GM19351 (cell line): Measurements from ENCODE around the gene TSPAN9.

Experiments used
- ATAC-seq: cut with Tn5 transposase; IDR thresholded peaks from one replicate; pipeline ENCODE4 v1.9.1; 2021; ENCODE audit warnings: mild to moderate bottlenecking, moderate library complexity; ENCODE audit not compliant: unreplicated experiment

The TSPAN9 gene

DNA sequence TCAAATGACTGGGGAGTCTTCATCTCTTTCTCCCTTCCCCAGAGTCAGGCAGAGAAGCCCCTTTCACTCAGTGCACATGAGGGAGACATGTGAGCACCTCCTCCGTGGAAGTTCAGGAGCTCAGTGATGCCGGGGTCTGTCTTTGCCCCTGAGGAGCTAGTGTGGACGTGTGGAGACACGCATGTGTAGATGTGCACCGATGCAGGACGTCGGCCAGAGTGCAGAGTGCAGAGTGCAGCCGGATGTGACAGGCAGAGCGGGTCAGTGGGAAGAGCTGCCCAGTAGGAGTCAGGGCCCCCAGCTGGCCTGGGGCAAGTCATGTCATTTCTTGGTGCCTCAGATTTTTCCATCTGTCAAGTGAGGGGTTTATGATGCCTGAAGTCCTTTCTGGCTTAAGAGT lies 20.7 kb downstream of the TSPAN9 start:
- no peak for ATAC-seq

GRCh38 chr12:3098436-3098835 lies 21.3 kb downstream of the TSPAN9 start:
- ATAC-seq = no peak

GRCh38 chr12:3099146-3099545 lies 22.0 kb downstream of the TSPAN9 start:
- ATAC-seq = no peak

DNA sequence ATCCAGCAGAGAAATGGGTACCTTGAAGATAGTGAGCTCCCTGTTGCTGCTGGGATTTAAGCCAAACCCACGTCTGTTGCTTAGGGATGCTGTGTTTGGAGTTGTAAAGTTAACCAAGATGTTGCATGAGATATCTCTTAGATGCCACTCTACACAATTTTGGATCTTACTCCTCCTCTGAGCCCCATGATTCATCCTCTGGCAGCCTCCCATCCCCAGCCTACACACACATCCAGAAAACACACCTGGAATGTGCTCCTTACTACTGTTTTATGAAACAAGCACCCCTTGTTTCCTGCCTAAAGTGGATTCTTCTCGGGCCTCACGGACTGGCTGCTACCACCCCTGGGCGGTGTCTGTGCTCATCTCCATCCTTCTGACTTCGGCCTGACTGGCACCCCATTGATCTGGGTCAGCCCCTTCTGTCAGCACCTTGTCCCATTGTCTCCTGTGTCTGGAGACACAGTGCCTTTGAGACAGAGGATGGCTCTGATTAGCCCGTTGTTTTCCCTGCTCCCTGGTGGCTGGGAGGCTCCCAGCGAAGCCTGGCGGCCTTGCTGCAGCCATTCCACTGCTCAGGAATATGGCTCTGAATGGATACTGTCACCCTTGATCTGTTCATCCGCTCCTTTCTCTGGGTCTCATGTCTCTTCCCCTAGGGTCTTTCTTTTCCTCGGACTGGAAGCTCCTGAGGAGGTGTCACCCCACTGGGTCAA lies 24.3 kb downstream of the TSPAN9 start:
- ATAC-seq = no peak

DNA sequence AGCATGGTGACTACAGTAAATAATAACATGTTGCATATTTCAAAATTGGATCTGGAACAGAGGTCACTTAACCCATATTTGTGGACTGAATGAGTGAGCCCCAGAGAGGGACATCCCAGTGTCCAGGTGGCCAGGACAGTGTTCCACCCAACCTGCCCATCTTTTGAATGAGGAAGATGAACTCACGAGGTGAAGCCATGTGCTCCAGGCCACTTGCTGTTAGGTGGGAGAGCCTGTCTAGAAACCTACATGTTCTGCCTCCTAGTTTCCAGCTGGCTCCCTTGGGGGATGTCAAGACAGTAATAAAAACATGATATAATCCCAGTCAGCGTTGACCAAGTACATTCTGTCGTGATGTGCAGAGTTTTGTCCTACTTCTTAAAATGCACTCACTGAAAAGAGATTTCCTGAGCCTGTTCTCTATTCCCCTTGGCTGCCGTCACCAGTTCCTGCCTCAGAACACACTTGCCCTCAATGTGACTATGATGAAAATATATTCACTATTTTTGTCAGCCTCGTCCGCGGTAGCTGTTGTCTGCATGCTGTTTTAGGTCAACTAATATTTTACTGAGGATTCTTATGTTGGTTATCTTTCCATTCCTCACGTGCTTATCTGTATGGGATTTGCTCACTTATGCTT lies 25.7 kb downstream of the TSPAN9 start:
- no peak for ATAC-seq

DNA sequence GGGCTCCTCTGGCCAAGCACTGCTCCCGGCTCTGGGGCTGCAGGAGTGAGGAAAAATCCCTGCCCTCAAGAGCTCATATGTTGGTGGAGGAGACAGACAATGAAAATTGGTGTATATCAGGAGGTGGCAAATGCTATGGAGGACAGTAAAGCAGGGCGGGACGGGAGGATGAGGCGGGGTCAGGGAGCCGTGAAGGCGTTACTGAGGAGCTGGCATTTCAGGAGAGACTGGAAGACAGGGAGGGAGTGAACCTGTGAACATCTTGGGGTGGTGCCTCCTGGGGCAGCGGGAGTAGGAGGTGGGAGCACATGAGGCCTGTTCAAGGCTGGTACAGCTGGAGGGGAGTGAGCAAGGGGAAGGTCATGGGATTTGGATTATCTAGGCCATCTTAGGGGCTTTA lies 26.6 kb downstream of the TSPAN9 start:
- ATAC-seq = no peak

DNA sequence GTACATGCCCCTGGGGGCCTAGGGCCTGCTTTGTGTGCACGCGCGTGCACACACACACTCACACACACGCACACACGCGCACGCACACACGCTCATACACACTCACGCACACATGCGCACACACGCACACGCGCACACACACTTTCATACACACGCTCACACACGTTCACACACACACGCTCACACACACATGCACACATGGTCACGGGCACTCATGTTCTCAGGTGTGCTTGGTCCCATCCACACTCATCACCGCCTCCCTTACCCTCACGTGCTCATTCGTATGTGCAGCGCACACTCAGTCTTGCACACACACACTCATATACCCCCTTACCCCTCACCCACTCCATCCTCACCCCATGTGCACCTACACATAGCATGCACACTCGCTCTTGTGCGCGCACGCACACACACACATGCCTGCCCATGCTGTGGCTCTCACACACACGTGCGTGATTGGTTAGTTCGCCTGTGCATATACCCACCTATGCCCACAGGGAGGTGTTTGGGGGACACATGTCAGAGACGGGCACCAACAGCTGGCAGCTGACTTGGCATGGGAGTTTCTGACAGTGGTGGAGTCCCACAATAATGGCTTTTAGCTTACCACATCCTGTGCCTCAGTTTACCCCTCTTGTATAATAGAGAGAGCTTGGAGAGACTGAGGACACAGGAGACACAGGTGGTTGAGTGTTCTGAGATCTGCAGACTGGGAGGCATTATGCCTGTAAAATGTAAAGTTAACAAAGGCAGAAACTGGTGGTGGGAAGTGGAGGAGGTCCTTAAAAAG lies 28.7 kb downstream of the TSPAN9 start:
- no peak for ATAC-seq

- no peak for ATAC-seq
Measured at GRCh38 chr12:3106579-3106978, 29.4 kb downstream of the TSPAN9 start.

DNA sequence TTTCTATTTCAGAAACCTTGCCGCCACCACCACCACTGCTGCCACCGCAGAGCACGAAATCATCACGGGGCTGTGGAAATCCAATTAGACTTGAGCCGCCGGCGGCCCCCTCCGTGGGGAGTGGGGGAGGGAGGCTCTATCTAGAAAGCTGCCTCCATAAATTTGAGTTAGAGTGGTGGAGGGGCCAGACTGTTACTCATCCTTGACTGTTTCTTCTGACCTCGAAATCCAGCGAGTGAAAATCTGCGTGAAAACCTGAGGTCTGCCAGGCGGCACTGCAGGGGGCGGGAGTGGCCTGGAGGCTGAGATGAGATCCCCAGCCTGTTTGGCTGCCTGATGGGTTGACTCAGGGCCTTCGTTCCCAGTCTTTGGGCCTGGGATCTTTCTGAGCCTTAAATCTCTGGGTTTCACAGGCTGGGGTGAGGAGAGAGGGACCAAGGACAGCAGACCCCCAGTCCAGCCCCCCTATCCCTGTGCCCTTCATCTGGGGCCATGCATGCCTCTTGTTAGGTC lies 29.9 kb downstream of the TSPAN9 start:
- no peak for ATAC-seq

DNA sequence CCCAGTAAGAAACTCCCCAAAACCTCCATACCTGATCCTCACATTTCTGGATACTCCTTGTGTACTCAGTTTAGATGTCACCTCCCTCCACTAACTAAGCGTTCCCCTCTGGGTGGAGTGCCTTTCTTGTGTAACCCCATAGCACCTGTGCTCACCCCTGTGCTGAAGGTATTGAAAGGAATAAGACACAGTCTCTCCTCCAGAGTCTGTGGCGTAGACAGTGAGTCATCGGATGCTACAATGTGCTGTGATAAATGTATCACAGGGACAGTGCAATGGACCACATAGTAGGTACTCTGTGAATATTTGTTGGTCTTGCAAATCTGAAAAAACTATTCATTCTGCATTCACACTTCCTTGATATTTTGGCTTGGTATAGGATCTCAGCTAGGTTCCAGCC lies 30.8 kb downstream of the TSPAN9 start:
- ATAC-seq = no peak

DNA sequence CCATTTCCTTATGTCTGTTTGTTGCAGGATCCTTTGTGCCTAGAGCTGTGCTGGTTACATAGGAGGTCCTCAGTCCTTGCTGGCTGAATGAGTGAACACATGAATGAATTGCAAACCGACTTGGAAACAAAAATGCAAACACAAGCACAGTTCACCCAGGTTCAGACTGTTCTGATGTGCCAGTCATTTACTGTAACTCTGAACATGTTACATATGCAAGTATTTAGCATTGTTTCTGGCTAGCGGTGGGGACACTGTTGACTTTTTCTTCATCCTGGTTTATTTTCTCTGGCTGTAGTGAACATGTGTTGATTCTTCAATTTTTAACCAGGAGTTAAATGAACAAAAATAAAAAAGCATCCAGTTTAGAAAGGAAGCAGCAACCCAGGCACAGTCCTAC lies 33.4 kb downstream of the TSPAN9 start:
- no peak for ATAC-seq

DNA sequence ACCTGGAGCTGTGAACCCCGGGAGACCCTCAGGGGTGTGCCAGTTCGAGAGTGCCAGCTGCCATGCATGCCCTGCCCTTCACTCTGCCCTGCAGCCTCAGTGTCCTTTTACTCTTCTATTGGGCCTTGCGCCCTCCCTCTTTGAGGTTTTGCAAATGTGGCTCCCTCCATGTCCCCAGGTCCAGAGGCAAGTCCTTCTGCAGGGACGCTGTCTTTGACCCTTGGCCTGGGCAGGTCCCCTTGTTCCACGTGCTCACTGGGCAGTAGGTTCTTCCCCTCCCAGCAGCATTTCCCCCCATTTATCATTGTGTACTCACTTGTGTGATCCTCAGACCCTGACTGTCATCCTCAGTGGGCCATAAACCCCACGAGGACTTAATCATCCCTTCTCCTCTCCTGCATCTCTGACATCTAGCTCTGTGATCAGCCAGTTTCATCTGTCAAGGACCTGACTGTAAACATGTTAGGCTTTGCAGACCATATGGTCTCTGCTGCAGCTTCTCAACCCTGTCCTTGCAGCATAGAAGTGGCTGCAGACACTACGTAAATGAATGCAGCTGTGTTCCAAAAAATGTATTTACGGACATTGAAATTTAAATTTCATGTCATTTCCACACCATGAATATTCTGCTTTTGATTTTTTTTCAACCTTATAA lies 36.6 kb downstream of the TSPAN9 start:
- no peak for ATAC-seq

DNA sequence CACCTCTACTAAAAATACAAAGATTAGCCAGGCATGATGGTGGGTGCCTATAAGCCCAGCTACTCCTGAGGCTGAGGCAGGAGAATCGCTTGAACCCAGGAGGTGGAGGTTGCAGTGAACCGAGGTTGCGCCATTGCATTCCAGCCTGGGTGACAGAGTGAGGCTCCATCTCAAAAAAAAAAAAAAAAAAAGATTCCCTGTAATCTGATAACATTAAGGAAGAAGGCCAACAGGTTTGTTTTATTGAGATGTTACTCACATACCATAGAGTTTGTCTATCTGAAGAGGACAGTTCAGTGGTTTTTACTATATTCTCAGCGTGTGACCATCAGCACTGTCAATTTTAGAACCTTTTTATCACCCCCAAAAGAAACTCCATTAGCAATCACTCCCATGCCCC lies 37.5 kb downstream of the TSPAN9 start:
- ATAC-seq = no peak

- no peak for ATAC-seq
Measured at GRCh38 chr12:3115078-3115477, 37.9 kb downstream of the TSPAN9 start.

DNA sequence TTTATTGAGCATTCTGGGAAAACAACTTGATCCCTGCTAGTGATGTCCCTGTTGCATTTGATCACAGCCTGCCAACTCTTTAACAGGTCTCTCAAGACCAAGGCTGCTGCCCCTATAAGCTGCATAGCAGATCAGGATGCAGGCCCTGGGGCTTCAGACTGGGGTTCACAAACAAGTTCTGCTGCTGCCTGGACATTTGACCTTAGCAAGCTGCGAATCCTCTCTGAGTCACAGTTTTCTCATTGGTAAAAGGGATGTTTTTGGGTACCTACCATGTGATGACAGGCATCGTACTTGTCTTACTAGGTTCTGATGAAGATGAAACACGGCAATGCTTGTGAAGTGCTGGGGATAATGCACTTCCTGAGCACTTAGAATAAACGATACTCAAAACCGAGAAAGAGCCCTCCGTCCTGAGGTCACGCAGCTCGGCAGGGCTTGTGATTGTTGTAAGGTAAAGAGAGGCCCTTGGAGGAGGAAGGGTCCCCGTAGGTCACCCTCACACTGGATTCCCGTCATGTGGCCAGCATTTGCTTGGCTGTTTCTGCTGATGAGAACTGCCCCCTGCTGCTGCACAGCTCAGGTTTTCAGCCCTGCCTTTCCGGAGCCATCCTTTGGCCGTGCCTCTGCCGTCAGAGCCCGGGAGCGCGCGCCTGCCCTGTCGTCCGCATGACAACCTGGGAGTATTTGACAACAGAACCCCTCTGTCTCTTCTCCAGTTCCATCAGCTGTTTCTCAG lies 39.1 kb downstream of the TSPAN9 start:
- no peak for ATAC-seq

DNA sequence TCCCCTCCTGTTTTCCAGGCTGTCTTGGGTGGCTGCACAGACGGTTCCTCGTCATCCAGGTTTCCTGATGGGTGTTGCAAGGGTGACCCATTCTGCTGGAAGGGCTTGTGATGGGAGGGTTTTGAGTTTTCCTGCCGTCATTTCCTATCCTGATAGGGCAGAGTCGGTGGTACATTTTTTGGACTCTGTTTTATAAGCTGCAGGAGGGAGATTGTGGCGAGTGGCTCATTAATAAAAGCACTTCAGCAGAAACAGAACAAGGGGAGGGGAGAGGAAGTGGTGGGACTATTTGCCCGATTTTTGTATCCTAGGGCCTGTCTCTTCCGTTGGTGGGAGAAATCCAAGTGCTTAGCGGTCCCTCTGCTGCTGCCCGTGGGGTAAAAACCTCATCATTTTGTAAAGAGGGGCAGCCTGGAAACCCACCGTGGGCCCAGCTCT lies 40.0 kb downstream of the TSPAN9 start:
- no peak for ATAC-seq

- ATAC-seq = no peak
Measured at GRCh38 chr12:3117591-3118015, 40.4 kb downstream of the TSPAN9 start.

DNA sequence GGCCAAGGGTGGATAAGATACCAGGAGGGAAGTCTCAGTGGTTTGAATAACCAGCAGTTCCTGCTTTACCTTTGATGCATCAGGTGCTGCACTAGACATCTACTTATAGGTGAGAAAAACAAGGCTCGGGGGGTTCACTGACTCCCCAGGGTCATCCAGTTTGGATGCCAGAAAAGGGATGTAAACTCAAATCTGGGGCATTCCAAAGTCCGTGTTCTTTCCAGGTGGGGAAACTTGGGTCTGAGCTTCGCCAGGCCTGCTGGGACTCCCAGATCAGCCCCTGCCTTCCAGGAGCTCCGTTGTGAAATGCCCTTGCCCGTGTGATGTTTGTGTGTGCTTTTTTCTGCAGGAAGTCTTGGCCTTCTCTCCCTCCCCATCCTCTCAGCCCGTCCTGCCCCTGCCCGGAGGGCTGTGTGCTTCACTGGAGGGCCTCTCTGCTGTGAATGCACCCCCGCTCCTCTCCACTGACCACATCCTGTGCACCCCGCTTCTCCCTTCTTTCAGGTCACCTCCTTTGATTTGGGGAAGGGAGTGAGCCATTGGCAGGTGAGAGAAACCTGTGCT lies 42.1 kb downstream of the TSPAN9 start:
- ATAC-seq = no peak

DNA sequence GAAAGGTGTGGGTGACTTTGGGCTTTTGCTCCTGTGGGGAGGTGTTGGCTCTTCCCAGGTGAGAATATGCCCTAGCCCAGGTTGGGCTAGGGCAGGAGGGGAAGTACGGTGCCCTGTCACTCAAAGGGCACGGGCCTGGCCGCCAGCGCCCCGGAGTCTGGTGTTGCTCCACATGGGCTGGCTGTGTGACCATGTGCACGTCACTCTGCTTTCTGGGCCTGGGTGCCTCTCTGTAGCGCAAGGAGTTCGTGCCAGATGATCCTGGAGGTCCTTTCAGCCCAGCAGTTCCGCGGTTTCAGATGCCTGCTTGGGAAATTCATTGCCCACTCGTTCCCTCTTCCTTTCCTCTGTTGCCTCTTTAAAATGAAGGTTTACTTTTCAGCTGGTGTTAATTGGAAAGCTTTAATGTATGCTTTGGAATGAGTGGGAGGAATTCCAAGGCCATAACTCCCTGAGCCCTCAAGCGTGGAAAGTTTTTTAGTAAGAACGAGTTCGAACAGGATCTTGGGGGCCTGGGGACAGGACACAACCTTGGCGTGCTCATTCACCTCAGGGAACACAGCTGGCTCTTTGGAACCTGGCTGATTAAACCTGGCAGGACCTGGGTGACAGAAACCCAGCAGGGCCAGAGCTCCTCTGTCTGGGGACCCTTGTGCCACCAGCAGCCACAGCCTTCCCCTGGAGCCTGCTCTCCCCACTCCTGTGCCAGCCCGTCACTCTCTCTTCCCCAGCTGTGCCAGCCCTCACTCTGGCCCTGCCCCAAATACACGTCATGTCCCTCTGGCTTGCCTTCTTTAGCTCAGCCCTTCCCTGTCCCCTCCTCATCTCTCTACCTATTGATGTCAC lies 42.8 kb downstream of the TSPAN9 start:
- ATAC-seq = no peak
